Vagina (tissue), 2 donors: ENCODE measurements around the gene GAL3ST2.

Source experiments
- POLR2AphosphoS5 ChIP-seq, 2 donors: sonication (generic); formaldehyde crosslinking; IDR thresholded peaks; one replicate each; pipeline ENCODE4 v1.9.0; 2017; ENCODE audit warnings: antibody characterized with exemption in 2 of 2, mild to moderate bottlenecking in 2 of 2, low read depth in 1 of 2; ENCODE audit not compliant: insufficient read depth in 1 of 2
- TF ChIP-seq, protein P1 (sequence below), 3 experiments: fragments of 450-650 bp in 2 of 3; fragments of 200-600 bp in 1 of 3; sonication (generic) in 1 of 3; IDR thresholded peaks; one replicate each; pipeline ENCODE4 v1.5.1; 2017 to 2019; ENCODE audit warnings: antibody characterized with exemption in 3 of 3, mild to moderate bottlenecking in 2 of 3, moderate library complexity in 2 of 3

- TF ChIP-seq, protein P1, sequence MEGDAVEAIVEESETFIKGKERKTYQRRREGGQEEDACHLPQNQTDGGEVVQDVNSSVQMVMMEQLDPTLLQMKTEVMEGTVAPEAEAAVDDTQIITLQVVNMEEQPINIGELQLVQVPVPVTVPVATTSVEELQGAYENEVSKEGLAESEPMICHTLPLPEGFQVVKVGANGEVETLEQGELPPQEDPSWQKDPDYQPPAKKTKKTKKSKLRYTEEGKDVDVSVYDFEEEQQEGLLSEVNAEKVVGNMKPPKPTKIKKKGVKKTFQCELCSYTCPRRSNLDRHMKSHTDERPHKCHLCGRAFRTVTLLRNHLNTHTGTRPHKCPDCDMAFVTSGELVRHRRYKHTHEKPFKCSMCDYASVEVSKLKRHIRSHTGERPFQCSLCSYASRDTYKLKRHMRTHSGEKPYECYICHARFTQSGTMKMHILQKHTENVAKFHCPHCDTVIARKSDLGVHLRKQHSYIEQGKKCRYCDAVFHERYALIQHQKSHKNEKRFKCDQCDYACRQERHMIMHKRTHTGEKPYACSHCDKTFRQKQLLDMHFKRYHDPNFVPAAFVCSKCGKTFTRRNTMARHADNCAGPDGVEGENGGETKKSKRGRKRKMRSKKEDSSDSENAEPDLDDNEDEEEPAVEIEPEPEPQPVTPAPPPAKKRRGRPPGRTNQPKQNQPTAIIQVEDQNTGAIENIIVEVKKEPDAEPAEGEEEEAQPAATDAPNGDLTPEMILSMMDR (IDR thresholded peaks at IDR 0.05): no peak
- TF ChIP-seq POLR2AphosphoS5 (IDR thresholded peaks at IDR 0.05; ENCODE audit: insufficient read depth in 1 of 2, low read depth in 1 of 2): no peak
Measured at GRCh38 chr2:241752689-241753276, 23.8 kb upstream of the GAL3ST2 start.
